ENCODE data around the gene AHI1. TPM values are rescaled to one million over a fixed set of nuclear protein-coding genes. Genes with fewer than 3 reads are reported as not detected.

Gene AHI1
- total and polyA plus RNA-seq, 2 experiments from 2014 or later = 17.1 to 18.4 TPM

DNA sequence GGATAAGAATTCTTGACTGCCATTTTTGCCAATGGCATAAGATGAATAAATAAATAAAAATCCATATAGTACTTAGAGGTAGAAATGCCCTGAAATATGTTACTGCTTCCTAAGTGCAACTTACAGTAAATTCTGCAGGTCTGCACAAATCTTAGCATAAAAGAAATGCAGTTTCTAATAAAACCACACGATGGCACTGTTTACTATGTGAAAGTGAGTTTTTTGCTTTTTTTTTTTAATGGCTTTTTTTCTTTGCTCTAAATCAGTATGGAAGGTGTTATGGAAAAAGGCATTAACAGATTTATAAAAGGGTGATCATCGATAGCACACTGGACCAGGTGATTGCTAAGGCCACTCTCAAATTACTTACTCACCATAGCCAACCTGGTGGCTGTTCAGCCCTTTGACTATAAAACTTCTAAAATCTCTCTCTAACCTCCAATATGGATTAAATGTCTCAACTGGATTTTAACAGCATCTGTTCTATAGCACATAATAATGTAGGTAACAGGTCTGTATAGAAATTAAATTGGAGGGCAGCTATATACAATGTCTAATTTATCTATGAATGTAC lies 45.8 kb downstream of the AHI1 start:
- peak; percentile 53 for TF ChIP-seq CTCF (IDR thresholded peaks at IDR 0.05; ENCODE audit: low read depth, low read length)
- no peak overlapping the region for H3K4me3 ChIP-seq
- peak; percentile 47 to 65 for DNase-seq (ENCODE audit: low read depth in 1 of 2, low spot score in 1 of 2)
- H3K4me1 ChIP-seq (ENCODE audit: low read depth) = no peaks in the 10 kb centered on the region
- H3K9me3 ChIP-seq (ENCODE audit: low read depth) = no peaks in the 10 kb centered on the region
- H3K27me3 ChIP-seq = no peaks in the 10 kb centered on the region
- H3K27ac ChIP-seq = no peak overlapping the region
- no peaks in the 10 kb centered on the region for H3K36me3 ChIP-seq

DNA sequence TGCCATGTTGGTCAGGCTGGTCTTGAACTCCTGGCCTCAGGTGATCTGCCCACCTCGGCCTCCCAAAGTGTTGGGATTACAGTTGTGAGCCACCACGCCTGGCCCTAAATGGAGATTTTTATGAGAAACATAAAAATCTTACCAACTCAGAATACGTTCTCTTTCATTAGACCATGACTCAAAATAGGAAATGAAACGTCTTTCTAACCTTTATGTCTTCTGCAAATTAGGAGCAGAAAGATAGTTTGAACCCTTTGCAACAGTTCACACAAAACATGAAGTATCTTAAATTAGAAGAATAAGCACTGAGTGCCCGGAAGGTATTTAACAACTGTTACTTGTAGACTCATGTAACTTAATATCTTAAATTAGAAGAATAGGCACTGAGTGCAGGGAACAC lies 48.3 kb downstream of the AHI1 start:
- Histone ChIP-seq H3K36me3 (no peaks in the 10 kb centered on the region), H3K27me3 (no peaks in the 10 kb centered on the region), H3K4me1 (ENCODE audit: low read depth) (no peaks in the 10 kb centered on the region), H3K9me3 (ENCODE audit: low read depth) (no peaks in the 10 kb centered on the region), H3K27ac (no peak overlapping the region), H3K4me3 (no peak overlapping the region)
- no peak for DNase-seq (ENCODE audit: low read depth in 1 of 2, low spot score in 1 of 2)
- no peak for TF ChIP-seq CTCF (IDR thresholded peaks at IDR 0.05; ENCODE audit: low read depth, low read length)

- H3K4me3 ChIP-seq = no peak overlapping the region
- H3K27me3 ChIP-seq = no peaks in the 10 kb centered on the region
- no peak overlapping the region for H3K27ac ChIP-seq
- H3K9me3 ChIP-seq (ENCODE audit: low read depth) = no peaks in the 10 kb centered on the region
- TF ChIP-seq CTCF (IDR thresholded peaks at IDR 0.05; ENCODE audit: low read depth, low read length) = no peak
- H3K4me1 ChIP-seq (ENCODE audit: low read depth) = no peaks in the 10 kb centered on the region
- peaks cover 8% of the 10 kb centered on the region for H3K36me3 ChIP-seq
- no peak for DNase-seq (ENCODE audit: low read depth in 1 of 2, low spot score in 1 of 2)
These were observed 57.3 kb downstream of the AHI1 start for GRCh38 chr6:135440087-135440792.

DNA sequence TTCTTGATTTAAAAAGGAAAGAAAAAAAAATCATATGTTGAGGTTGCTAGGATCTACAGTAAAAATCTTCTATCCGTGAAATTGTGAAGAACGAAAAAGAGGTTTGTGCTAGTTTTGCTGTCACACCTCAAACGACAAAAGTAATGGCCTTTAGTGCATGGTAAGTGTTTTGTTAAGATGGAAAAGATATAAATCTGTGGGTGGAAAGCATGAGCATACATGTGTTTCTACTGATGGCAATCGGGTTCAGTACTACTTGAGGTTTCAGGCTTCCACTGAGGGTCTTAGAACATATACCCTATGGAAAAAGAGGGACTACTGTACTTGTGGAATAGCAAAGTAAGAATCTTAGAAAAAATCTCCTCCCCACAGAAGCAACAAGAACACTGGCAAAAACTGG lies 58.0 kb downstream of the AHI1 start:
- Histone ChIP-seq H3K36me3 (peaks cover 8% of the 10 kb centered on the region), H3K4me1 (ENCODE audit: low read depth) (no peaks in the 10 kb centered on the region), H3K27ac (no peak overlapping the region), H3K27me3 (no peaks in the 10 kb centered on the region), H3K4me3 (no peak overlapping the region), H3K9me3 (ENCODE audit: low read depth) (no peaks in the 10 kb centered on the region)
- no peak for DNase-seq (ENCODE audit: low read depth in 1 of 2, low spot score in 1 of 2)
- no peak for TF ChIP-seq CTCF (IDR thresholded peaks at IDR 0.05; ENCODE audit: low read depth, low read length)

DNA sequence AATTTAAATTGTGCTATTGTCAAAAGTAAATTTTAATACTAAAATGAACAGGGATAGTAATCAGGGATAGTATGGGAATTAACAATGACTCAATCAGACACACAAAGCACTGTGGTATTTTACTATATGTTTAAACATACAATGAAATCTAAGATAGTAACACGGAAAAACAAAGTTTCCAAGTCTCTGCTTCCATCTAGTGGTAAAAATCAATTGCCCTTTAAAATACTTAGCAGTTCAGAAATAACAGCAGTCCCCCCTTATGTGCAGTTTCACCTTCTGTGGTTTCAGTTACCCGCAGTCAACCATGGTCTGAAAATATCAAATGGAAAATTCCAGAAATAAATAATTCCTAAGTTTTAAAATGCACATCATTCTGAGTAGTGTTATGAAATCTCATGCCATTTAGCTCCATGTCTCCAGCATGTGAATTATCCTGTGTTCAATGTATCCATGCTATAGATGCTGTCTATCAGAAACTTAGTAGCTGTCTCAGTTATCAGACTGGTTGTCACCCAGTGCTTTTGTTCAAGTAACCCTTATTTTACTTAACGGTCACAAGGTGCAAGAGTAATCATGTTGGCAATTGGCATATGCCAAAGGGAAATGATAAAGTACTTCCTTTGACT lies 58.5 kb downstream of the AHI1 start:
- TF ChIP-seq CTCF (IDR thresholded peaks at IDR 0.05; ENCODE audit: low read depth, low read length) = peak; percentile 48
- peak; percentile 27 to 40 for DNase-seq (ENCODE audit: low read depth in 1 of 2, low spot score in 1 of 2)

More for the DNA sequence above, 58.5 kb downstream of the AHI1 start:
- Histone ChIP-seq H3K4me1 (ENCODE audit: low read depth) (no peaks in the 10 kb centered on the region), H3K9me3 (ENCODE audit: low read depth) (no peaks in the 10 kb centered on the region), H3K36me3 (peaks cover 8% of the 10 kb centered on the region), H3K27me3 (no peaks in the 10 kb centered on the region), H3K4me3 (no peak overlapping the region), H3K27ac (no peak overlapping the region)

Data from cardiac muscle cell (in vitro differentiated cells and primary cell).